BJ (cell line): ENCODE results near the gene CHAMP1. TPM values are rescaled to one million over a fixed set of nuclear protein-coding genes. Genes with fewer than 3 reads are reported as not detected.

Experiments
- CTCF ChIA-PET: fragments of 350-600 bp; formaldehyde crosslinking; extraction: SDS; loops from one replicate; lab custom pipeline; 2021; ENCODE audit warnings: antibody characterized with exemption, inconsistent platforms; lab: Yijun Ruan, JAX
- POLR2A ChIA-PET: fragments of 300-600 bp; sonication (Branson Sonifier 250); formaldehyde crosslinking; extraction: SDS; loops from one replicate; lab custom pipeline; 2021; ENCODE audit warnings: antibody characterized with exemption; lab: Charles Lee
- DNase-seq: peaks from one replicate; pipeline ENCODE4 v3.0.0-alpha.2; 2011; ENCODE audit warnings: low read depth
- H3K27me3 ChIP-seq: 2 replicates; pipeline ENCODE4 v1.6.0; 2011; ENCODE audit warnings: low read length; ENCODE audit not compliant: control insufficient read depth, insufficient read depth
- H3K36me3 ChIP-seq: 2 replicates; pipeline ENCODE4 v1.5.1; 2011; ENCODE audit warnings: low read length; ENCODE audit not compliant: control insufficient read depth, insufficient read depth
- H3K4me3 ChIP-seq: 2 replicates; pipeline ENCODE4 v1.5.1; 2011; ENCODE audit warnings: low read depth, mild to moderate bottlenecking, control low read depth, low read length
- CTCF ChIP-seq: IDR thresholded peaks from 2 replicates; pipeline ENCODE4 v1.5.1; 2011; ENCODE audit warnings: low read depth, mild to moderate bottlenecking, control low read depth, inconsistent platforms, low read length, moderate library complexity; ENCODE audit not compliant: insufficient read depth
- polyA minus RNA-seq: library from RNA; depleted of rRNA, polyadenylated mRNA; stranded (reverse); fragments of >200 nt; gene quantifications from 2 replicates; pipeline ENCODE4 v1.2.3, GENCODE V29; 2011; rRNA and poly(A)+ RNA removed
- polyA plus RNA-seq: library from polyadenylated mRNA; depleted of rRNA; stranded (reverse); fragments of >200 nt; gene quantifications from 2 replicates; pipeline ENCODE4 v1.2.3, GENCODE V29; 2011; rRNA removed

Gene CHAMP1
- 24.8 and 31.2 TPM in 2 replicates for polyA plus RNA-seq
- polyA minus RNA-seq, result 6.6 and 7.9 TPM in 2 replicates

- H3K4me3 ChIP-seq, result peak within 1 kb of the TSS; percentile 68
- DNase-seq, result peak; percentile 76
- POLR2A ChIA-PET, result no interaction called here
- no peaks in the 10 kb centered on the region for H3K27me3 ChIP-seq
- CTCF ChIA-PET, result no interaction called here
- H3K36me3 ChIP-seq, result no peaks in the 10 kb centered on the region; the same call in 1 of the 2 replicates
- TF ChIP-seq CTCF, result no peak
Observed at GRCh38 chr13:114314074-114314912, at the start of gene CHAMP1. TSS of gene CHAMP1 (plus strand) at chr13:114314503. CDS start at chr13:114323843, 9,340 bp downstream.

GRCh38 chr13:114264886-114265611, 49.3 kb upstream of the CHAMP1 start:
- DNase-seq, result no peak
- ChIA-PET CTCF (no interaction called here), POLR2A (interaction anchor here (0.5 to 0.7 kb wide), 2 partner anchors 15 to 332 kb away, joined by 3 to 8 read pairs; no protein-coding TSS in a partner anchor)
- Histone ChIP-seq H3K36me3 (peaks cover 30% of the 10 kb centered on the region), H3K4me3 (no peak overlapping the region), H3K27me3 (no peaks in the 10 kb centered on the region)
- no peak for TF ChIP-seq CTCF

- CTCF ChIA-PET, result no interaction called here
- POLR2A ChIA-PET, result interaction anchor here (0.7 kb wide), 1 partner anchor 9 kb away, joined by 3 read pairs; no protein-coding TSS in a partner anchor
- no peak for TF ChIP-seq CTCF
- no peaks in the 10 kb centered on the region for H3K27me3 ChIP-seq
- DNase-seq, result no peak
- H3K36me3 ChIP-seq, result peaks cover 28% of the 10 kb centered on the region
- no peak overlapping the region for H3K4me3 ChIP-seq
Observed at GRCh38 chr13:114266241-114266640, 48.1 kb upstream of the CHAMP1 start.

GRCh38 chr13:114268344-114269280, 45.7 kb upstream of the CHAMP1 start:
- TF ChIP-seq CTCF, result no peak
- CTCF ChIA-PET, result no interaction called here
- POLR2A ChIA-PET, result no interaction called here
- DNase-seq, result no peak
- Histone ChIP-seq H3K4me3 (no peak overlapping the region), H3K27me3 (no peaks in the 10 kb centered on the region), H3K36me3 (peaks cover 27% of the 10 kb centered on the region)
